DOHH2 (cell line): ENCODE measurements around the gene PSEN2.
"Not testable (repeated sequence)": the region's sequence is repeated elsewhere in the genome, so short reads cannot be mapped to it uniquely, and the experiment has no call there.

Experiments
- H3F3A ChIP-seq: fragments of 200-600 bp; sonication (generic), shearing (Covaris generic); 2 replicates; pipeline ENCODE4 v1.6.0; 2016; ENCODE audit warnings: antibody characterized with exemption, mild to moderate bottlenecking; ENCODE audit not compliant: control insufficient read depth, insufficient read depth
- H3K27ac ChIP-seq: fragments of 200-600 bp; sonication (generic); 2 replicates; pipeline ENCODE4 v1.5.1; 2014; ENCODE audit warnings: low read depth, mild to moderate bottlenecking, low read length, moderate library complexity
- H3K27me3 ChIP-seq: fragments of 200-600 bp; sonication (generic); 2 replicates; pipeline ENCODE4 v1.6.1; 2014; ENCODE audit warnings: mild to moderate bottlenecking, low read length, mixed read lengths; ENCODE audit not compliant: control insufficient read depth
- H3K36me3 ChIP-seq: fragments of 200-600 bp; sonication (generic); 2 replicates; pipeline ENCODE4 v1.6.1; 2014; ENCODE audit warnings: mild to moderate bottlenecking, low read length, moderate library complexity, mixed read lengths; ENCODE audit not compliant: control insufficient read depth
- H3K4me1 ChIP-seq: fragments of 200-600 bp; sonication (generic); 2 replicates; pipeline ENCODE4 v1.6.1; 2014; ENCODE audit warnings: mild to moderate bottlenecking, low read length, mixed read lengths; ENCODE audit not compliant: control insufficient read depth
- H3K4me2 ChIP-seq: fragments of 200-600 bp; sonication (generic); 2 replicates; pipeline ENCODE4 v1.6.0; 2014; ENCODE audit warnings: mild to moderate bottlenecking, low read length, moderate library complexity
- H3K4me3 ChIP-seq: fragments of 200-600 bp; sonication (generic); 2 replicates; pipeline ENCODE4 v1.5.1; 2014; ENCODE audit warnings: mild to moderate bottlenecking, low read length, mixed read lengths
- H3K79me2 ChIP-seq: fragments of 200-600 bp; sonication (generic); 2 replicates; pipeline ENCODE4 v1.6.1; 2014; ENCODE audit warnings: mild to moderate bottlenecking, low read length, mixed read lengths; ENCODE audit not compliant: control insufficient read depth
- H3K9me2 ChIP-seq: fragments of 200-600 bp; sonication (generic); replicated peaks from 2 replicates; pipeline ENCODE4 v1.6.1; 2014; ENCODE audit warnings: mild to moderate bottlenecking, low read length, mixed read lengths; ENCODE audit not compliant: control insufficient read depth
- H3K9me3 ChIP-seq: fragments of 200-600 bp; sonication (generic); 2 replicates; pipeline ENCODE4 v1.6.1; 2014; ENCODE audit warnings: antibody characterized with exemption, low read length, mixed read lengths; ENCODE audit not compliant: control insufficient read depth, insufficient read depth
- H4K20me1 ChIP-seq: fragments of 200-600 bp; sonication (generic); 2 replicates; pipeline ENCODE4 v1.6.0; 2014; ENCODE audit warnings: low read depth, mild to moderate bottlenecking, antibody characterized with exemption, low read length, moderate library complexity; ENCODE audit not compliant: control insufficient read depth, insufficient read depth
- EZH2phosphoT487 ChIP-seq: fragments of 200-600 bp; sonication (generic); IDR thresholded peaks from 2 replicates; pipeline ENCODE4 v1.6.1; 2017; ENCODE audit warnings: borderline replicate concordance, mild to moderate bottlenecking, antibody characterized with exemption, low read length, moderate library complexity, mixed read lengths
- TF ChIP-seq, protein P1 (sequence below): fragments of 200-600 bp; sonication (generic); IDR thresholded peaks from one replicate; pipeline ENCODE4 v1.5.1; 2014; ENCODE audit warnings: antibody characterized with exemption, mild to moderate bottlenecking, low read depth, low read length; ENCODE audit not compliant: poor library complexity, severe bottlenecking

The PSEN2 gene

GRCh38 chr1:226920446-226920894 lies 50.1 kb downstream of the PSEN2 start:
- H3K9me2 ChIP-seq: no peaks in the 10 kb centered on the region
- no peak for TF ChIP-seq EZH2phosphoT487
- TF ChIP-seq, protein P1, sequence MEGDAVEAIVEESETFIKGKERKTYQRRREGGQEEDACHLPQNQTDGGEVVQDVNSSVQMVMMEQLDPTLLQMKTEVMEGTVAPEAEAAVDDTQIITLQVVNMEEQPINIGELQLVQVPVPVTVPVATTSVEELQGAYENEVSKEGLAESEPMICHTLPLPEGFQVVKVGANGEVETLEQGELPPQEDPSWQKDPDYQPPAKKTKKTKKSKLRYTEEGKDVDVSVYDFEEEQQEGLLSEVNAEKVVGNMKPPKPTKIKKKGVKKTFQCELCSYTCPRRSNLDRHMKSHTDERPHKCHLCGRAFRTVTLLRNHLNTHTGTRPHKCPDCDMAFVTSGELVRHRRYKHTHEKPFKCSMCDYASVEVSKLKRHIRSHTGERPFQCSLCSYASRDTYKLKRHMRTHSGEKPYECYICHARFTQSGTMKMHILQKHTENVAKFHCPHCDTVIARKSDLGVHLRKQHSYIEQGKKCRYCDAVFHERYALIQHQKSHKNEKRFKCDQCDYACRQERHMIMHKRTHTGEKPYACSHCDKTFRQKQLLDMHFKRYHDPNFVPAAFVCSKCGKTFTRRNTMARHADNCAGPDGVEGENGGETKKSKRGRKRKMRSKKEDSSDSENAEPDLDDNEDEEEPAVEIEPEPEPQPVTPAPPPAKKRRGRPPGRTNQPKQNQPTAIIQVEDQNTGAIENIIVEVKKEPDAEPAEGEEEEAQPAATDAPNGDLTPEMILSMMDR: no peak
- no peaks in the 10 kb centered on the region for H4K20me1 ChIP-seq
- H3K27ac ChIP-seq: no peak overlapping the region
- H3F3A ChIP-seq: no peaks in the 10 kb centered on the region
- no peak overlapping the region for H3K4me3 ChIP-seq
- H3K36me3 ChIP-seq: no peaks in the 10 kb centered on the region
- H3K79me2 ChIP-seq: no peaks in the 10 kb centered on the region
- H3K4me2 ChIP-seq: no peak overlapping the region
- H3K4me1 ChIP-seq: no peaks in the 10 kb centered on the region
- no peaks in the 10 kb centered on the region for H3K27me3 ChIP-seq
- H3K9me3 ChIP-seq: no peaks in the 10 kb centered on the region

- H3K4me3 ChIP-seq: no peak overlapping the region
- H3K4me2 ChIP-seq: no peak overlapping the region
- H3K36me3 ChIP-seq: no peaks in the 10 kb centered on the region
- no peaks in the 10 kb centered on the region for H3K27me3 ChIP-seq
- H3K9me2 ChIP-seq: no peaks in the 10 kb centered on the region
- no peak for TF ChIP-seq EZH2phosphoT487
- TF ChIP-seq, protein P1: no peak
- no peak overlapping the region for H3K27ac ChIP-seq
- H3F3A ChIP-seq: no peaks in the 10 kb centered on the region
- no peaks in the 10 kb centered on the region for H3K79me2 ChIP-seq
- no peaks in the 10 kb centered on the region for H4K20me1 ChIP-seq
- no peaks in the 10 kb centered on the region for H3K9me3 ChIP-seq
- no peaks in the 10 kb centered on the region for H3K4me1 ChIP-seq
Measured at GRCh38 chr1:226921504-226921903, 51.1 kb downstream of the PSEN2 start.

- H3K4me1 ChIP-seq, H3K27me3 ChIP-seq, H3K9me2 ChIP-seq, H3K27ac ChIP-seq, H4K20me1 ChIP-seq, H3F3A ChIP-seq, H3K4me3 ChIP-seq, H3K79me2 ChIP-seq, H3K36me3 ChIP-seq, H3K9me3 ChIP-seq, H3K4me2 ChIP-seq: not testable (repeated sequence)
Measured at GRCh38 chr1:226929260-226930111, 59.1 kb downstream of the PSEN2 start.

GRCh38 chr1:226934483-226935237 lies 64.2 kb downstream of the PSEN2 start:
- peaks cover 15% of the 10 kb centered on the region for H3K4me1 ChIP-seq
- peaks cover 12% of the 10 kb centered on the region for H3K9me3 ChIP-seq
- H3F3A ChIP-seq: no peaks in the 10 kb centered on the region
- H3K27ac ChIP-seq: no peak overlapping the region
- no peaks in the 10 kb centered on the region for H3K9me2 ChIP-seq
- H3K27me3 ChIP-seq: no peaks in the 10 kb centered on the region
- no peaks in the 10 kb centered on the region for H3K36me3 ChIP-seq
- no peaks in the 10 kb centered on the region for H3K79me2 ChIP-seq
- H3K4me2 ChIP-seq: no peak overlapping the region
- H4K20me1 ChIP-seq: no peaks in the 10 kb centered on the region
- no peak overlapping the region for H3K4me3 ChIP-seq
- TF ChIP-seq, protein P1: no peak
- no peak for TF ChIP-seq EZH2phosphoT487
